Lower leg skin (tissue), 3 donors: ENCODE measurements around the gene PDE8A.

ENCODE experiments used
- CTCF ChIP-seq, 3 donors: fragments of 450-650 bp; IDR thresholded peaks; one replicate each; pipeline ENCODE4 v1.5.1; 2016; ENCODE audit warnings: antibody characterized with exemption in 3 of 3, mild to moderate bottlenecking in 3 of 3, moderate library complexity in 2 of 3
- POLR2A ChIP-seq, 2 donors: fragments of 450-650 bp; IDR thresholded peaks; one replicate each; pipeline ENCODE4 v1.6.1; 2016 to 2017; ENCODE audit warnings: antibody characterized with exemption in 2 of 2, mild to moderate bottlenecking in 1 of 2, moderate library complexity in 1 of 2

- TF ChIP-seq CTCF (IDR thresholded peaks at IDR 0.05): no peak
- TF ChIP-seq POLR2A (IDR thresholded peaks at IDR 0.05): no peak
These were observed 80.9 kb downstream of the PDE8A start for GRCh38 chr15:85062560-85062959.
